ENCODE data around the gene GRIK1.

The GRIK1 gene

GRCh38 chr21:29506947-29507346 lies 432.8 kb downstream of the GRIK1 start:
- DNase-seq, result no peak

DNA sequence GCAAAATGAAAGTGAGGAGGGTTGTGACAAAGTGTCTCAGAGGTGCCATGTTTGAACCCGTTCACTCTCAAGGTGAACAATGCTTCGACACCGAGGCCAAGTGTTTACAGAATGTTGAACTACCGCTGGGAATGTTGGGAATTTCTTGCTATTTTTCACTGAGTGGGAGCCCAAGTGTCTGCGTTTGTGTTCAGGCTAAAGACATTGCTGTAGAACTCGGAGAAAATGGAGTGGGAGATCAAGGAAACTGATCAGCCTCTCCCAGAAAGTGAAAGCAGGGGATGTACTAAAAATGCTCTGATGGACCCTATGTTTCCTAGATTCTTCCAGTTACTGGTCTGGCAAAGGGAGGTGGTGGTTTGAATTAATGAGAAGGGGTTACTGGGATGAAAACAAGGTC lies 433.6 kb downstream of the GRIK1 start:
- DNase-seq, result no peak
- intact Hi-C loops (cut with DNase I), result no loop called here

More at GRCh38 chr21:29506947-29507346, 432.8 kb downstream of the GRIK1 start:
- intact Hi-C loops (cut with DNase I), result no loop called here

DNA sequence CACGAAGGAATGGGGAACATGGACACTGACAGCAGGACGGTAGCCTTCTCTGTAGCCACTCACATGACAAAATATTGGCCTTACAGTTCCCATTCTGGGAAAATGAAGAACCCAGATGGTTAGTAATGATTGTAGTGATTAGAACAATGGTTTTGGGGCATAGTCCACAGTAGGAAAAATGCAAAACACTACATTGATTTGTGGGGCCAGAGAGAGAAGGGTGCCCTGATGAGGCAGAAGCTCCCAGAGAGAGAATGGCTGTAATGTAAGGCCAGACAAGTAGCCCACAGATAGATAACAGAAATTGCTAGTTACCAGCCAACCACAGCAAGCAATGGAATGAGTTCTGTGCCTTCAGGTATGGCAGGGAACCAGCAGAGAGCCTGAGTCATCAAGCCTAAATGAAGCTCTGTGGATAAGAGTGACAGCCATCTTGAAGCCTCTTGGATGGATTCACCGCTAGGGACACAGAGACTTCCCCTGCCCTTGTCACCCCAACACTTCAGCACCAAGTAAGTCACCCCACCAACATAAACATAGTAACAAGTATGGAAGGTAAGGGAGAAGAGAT lies 435.0 kb downstream of the GRIK1 start:
- intact Hi-C loops (cut with DNase I), result no loop called here
- no peak for DNase-seq

GRCh38 chr21:29501451-29501850 lies 438.3 kb downstream of the GRIK1 start:
- intact Hi-C loops (cut with DNase I), result no loop called here

DNA sequence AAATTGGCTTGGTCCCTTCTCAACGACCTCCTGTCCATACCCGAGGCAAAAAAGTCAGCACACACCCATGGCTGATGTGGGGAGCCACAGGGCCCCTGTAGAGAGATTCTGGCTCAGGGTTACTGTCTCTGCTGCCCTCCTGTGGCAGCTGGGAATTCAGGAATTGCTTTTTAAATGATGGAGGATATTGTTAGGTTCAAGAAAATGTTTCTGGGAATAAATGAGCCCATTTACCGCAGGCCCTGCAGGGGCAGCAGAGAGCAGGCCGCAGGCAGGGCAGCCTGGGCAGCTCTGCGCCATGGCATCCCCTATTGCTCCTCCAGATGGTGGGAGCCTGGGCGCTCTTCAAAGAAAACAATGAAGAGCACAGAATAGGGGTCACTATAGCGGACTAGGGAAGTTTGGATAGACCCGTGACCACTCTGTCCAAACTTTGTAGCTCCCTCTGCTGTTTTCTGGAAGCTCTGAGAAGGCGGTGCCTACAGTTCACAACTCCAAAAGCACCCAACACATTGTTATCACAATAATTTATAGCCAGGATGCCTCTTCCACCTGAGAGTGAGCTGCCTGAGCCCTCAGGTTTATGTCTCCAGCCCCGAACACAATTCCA lies 440.0 kb downstream of the GRIK1 start:
- peak in 5 of 10 donors; percentile 10 to 81 (median 43) for DNase-seq
- intact Hi-C loops (cut with DNase I), result loop anchor here (1.0 kb wide), 1 partner anchor 24 kb away; no protein-coding TSS in a partner anchor

More at GRCh38 chr21:29501451-29501850, 438.3 kb downstream of the GRIK1 start:
- no peak for DNase-seq

- DNase-seq, result no peak
- intact Hi-C loops (cut with DNase I), result loop anchor here (1.0 kb wide), 1 partner anchor 23 kb away; no protein-coding TSS in a partner anchor
Measured at GRCh38 chr21:29499229-29499628, 440.6 kb downstream of the GRIK1 start.

DNA sequence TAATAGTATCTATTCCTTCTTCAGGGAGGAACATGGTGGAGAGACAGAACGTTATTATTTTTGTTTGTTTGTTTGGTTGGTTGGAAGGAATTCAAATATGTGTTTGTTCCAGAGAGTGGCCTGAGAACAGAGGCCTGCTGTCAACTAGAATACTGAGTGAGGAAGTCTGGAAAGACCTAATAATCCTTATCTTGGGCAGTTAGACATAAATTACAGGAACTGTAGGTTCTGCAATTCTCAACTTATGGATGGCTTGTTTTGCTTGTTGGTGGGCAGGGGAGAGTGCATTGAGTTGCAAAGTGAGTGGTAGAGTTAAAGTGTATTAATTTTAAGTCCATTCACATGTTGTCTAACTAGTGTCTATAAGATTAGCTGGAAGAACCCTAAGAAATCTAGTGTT lies 443.5 kb downstream of the GRIK1 start:
- intact Hi-C loops (cut with DNase I), result no loop called here
- DNase-seq, result no peak

- intact Hi-C loops (cut with DNase I), result no loop called here
Measured at GRCh38 chr21:29490016-29490415, 449.8 kb downstream of the GRIK1 start.

GRCh38 chr21:29487154-29487553 lies 452.6 kb downstream of the GRIK1 start:
- intact Hi-C loops (cut with DNase I), result no loop called here
- DNase-seq, result no peak

More at GRCh38 chr21:29490016-29490415, 449.8 kb downstream of the GRIK1 start:
- no peak for DNase-seq

Measured in posterior cingulate gyrus (tissue), 11 donors.